ENCODE results near the gene FCER1G.

Gene FCER1G

DNA sequence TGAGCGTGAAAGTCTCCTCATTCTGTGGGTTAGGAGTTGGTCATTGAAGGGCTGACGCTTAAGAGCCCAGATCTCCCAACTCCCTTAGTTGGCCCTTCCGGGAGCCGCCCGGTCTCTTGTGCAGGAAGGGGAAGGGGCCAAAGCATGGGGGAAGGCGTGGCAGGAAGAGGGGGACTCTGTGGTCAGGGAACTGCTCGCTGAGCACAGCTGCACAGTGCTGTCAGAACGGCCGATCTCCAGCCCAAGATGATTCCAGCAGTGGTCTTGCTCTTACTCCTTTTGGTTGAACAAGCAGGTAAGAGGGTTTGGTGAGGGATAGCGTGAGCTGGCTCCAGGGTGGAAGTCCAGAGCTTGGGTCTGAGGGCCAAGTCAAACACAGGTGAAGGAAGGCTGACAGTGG lies at the start of gene FCER1G:
FCER1G (plus strand) TSS at position 220 of the 400 bp plus-strand sequence; CDS start at position 247, 27 bp downstream.
- no peak for DNase-seq (ENCODE audit: low read depth, low spot score)

GRCh38 chr1:161165742-161166668 lies 49.1 kb upstream of the FCER1G start, which contains the start of gene PPOX:
Gene PPOX, plus strand, starts transcription at chr1:161166426. Its CDS starts 422 bp downstream, at chr1:161166848.
- peak; percentile 87 for DNase-seq (ENCODE audit: low read depth, low spot score)

GRCh38 chr1:161166669-161167548 lies 48.2 kb upstream of the FCER1G start:
- DNase-seq (ENCODE audit: low read depth, low spot score) = no peak

GRCh38 chr1:161168906-161169305 lies 46.2 kb upstream of the FCER1G start:
- no peak for DNase-seq (ENCODE audit: low read depth, low spot score)

GRCh38 chr1:161171191-161171590 lies 43.9 kb upstream of the FCER1G start:
- no peak for DNase-seq (ENCODE audit: low read depth, low spot score)

- no peak for DNase-seq (ENCODE audit: low read depth, low spot score)
Measured at GRCh38 chr1:161171696-161172095, 43.4 kb upstream of the FCER1G start.

- DNase-seq (ENCODE audit: low read depth, low spot score) = no peak
Measured at GRCh38 chr1:161172349-161172748, 42.7 kb upstream of the FCER1G start.

DNA sequence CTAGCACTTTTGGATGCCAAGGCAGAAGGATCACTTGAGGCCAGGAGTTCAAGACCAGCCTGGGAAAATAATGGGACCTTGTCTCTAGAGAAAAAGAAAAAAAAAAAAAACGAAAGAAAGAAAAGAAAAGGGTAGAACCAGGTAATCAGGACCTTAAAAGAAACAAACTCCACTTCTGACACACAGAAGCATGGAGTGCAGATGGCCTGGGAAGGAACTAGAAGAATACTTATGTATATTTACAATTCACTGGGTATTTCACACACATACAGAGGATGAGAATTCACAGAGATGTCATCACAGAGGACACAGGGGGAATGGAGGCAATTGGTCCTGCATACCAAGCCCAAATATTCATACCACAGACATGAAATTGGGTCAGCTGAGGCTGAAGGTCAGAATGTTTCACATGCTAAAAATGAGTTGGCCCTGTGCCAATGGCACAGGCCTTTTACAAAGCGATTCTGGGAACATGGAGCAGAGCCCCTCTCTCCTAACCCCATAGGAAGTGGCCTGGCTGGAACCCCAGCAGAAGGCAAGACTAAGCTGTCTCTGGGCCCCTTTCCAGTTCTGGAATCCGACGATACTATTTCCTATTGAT lies 42.2 kb upstream of the FCER1G start:
- no peak for DNase-seq (ENCODE audit: low read depth, low spot score)

DNA sequence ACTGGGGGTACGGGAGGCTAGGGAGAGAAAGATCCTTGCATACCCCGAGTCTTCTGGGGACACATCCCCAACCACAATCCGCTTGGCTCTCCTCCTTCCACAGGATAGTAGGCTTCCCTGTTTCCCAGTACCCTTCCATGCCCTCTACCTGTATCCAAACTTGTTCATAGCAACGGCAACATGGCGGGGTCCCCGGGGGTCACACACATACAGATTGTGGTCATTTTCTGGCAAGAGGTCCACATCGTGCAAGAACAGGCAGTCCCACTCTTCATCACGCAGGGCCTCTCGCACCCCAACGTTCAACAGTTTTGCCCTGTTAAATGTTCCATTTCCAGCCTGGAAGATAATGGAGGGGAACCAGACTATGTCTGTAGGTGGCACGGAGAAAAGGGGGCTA lies 41.4 kb upstream of the FCER1G start:
- no peak for DNase-seq (ENCODE audit: low read depth, low spot score)

DNA sequence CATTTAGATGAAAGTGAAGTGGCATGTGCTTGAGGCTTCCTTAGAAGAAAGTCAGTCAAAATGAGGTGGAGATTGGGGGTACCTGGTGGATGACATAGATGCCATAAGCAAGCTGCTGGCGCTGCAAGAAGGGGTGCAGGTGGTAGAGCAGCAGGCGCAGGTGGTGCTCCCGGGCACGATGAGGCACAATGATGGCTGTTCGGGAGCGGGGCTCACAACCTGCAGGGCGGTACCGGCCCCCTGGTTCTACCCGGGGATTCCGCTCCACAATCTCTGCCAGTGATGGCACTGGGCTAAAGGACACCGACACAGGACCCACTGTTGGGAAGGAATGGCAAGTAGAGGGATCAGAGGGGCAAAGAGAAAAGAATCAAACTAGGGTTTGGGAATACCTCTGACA lies 40.2 kb upstream of the FCER1G start:
- DNase-seq (ENCODE audit: low read depth, low spot score) = no peak

DNA sequence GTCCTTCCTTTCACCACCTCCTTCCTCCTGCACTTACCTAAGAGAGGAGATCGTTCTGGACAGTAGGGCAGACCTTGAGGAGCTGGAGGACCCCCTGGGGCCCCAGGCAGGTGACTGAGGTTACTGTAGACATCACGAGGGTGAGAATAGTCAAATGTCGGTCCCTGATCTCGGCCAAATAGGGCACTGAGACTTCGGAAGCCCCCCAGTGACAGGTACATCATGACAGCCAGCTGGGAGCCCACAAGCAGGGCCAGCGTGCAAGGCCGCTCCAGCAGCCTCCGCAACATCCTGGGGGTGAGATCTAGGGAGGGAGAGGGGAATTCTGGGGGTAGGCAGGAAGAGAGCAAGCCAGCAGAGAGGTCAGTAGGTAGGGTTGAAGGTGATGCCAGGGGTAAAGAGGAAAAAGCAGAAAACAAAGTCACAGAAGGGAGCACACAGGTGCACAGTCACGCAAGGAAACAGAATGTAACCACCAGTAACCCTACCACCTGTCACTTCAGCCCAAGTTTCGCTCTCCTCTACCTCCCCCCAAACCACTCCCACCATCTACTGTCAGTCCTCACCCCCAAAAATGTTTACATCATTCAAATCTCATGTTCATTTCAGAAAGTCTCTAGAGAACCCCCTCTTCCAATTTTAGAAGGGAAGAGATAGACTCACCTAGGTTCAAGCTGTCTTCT lies 39.2 kb upstream of the FCER1G start:
- no peak for DNase-seq (ENCODE audit: low read depth, low spot score)

GRCh38 chr1:161176468-161177111 lies 38.5 kb upstream of the FCER1G start:
- no peak for DNase-seq (ENCODE audit: low read depth, low spot score)

DNA sequence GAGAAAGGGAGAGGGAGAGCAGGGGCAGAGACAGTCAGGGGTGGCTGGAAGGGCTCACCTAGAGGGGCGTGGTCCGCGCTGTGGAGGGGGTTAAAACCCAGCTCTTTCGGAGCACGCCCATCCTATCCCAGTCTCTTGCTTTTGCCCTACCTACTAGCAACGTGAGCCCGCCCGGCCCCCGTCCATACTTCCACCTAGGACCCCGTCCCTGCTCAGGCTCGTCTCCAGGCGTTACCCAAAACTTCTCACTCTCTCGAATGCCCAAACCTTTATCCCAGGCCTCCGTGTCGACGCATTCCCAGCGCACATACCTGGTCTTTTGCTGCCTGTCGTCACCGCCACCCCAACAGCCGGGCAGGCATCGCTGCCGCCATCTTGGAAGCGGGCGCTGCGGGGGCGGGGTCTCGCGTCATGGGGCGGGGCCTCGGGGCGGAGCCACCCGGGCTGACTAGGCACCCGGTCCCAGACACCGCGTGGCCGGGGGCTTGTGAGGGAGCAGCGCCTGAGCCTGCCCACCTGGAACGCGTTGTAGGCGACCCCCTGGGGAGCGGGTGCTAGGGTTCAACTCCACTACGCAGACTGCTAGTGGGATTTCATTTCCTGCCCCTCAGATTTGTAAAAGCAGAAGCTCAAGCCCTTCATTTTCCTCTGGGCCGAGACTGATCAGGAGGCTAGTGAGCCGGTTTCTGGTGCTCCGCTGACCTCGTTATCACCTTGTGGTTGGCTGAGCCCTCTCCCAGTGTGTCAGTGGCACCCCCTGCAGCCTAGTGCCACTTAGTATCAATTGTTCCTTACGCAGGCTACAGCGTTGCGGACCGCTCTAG lies 37.8 kb upstream of the FCER1G start, which contains the start of gene B4GALT3:
B4GALT3 (minus strand) TSS at position 396 of the 824 bp plus-strand sequence. CDS start 1,447 bp downstream, outside the sequence.
- DNase-seq (ENCODE audit: low read depth, low spot score) = peak; percentile 84

- DNase-seq (ENCODE audit: low read depth, low spot score) = no peak
Measured at GRCh38 chr1:161177936-161178244, 37.2 kb upstream of the FCER1G start.

GRCh38 chr1:161179698-161180097 lies 35.4 kb upstream of the FCER1G start:
- no peak for DNase-seq (ENCODE audit: low read depth, low spot score)

DNA sequence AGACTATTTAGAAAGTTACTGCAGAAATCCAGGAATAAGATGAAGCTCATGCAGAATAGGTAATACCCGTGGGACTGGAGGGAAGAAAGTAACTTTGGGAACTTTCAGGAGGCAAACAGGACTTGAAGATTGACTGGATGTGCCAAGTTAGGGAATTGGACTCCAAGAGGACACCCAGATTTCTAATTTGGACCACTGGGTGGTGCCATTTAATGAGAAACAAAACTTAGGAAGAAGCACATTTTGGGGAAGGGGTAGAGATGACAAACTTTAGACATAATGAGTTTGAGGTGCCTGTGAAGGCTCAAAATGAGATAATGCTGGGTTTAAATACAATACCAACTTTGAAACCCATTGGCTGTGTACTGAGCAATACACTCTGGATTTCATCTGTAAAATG lies 34.5 kb upstream of the FCER1G start:
- DNase-seq (ENCODE audit: low read depth, low spot score) = no peak

DNA sequence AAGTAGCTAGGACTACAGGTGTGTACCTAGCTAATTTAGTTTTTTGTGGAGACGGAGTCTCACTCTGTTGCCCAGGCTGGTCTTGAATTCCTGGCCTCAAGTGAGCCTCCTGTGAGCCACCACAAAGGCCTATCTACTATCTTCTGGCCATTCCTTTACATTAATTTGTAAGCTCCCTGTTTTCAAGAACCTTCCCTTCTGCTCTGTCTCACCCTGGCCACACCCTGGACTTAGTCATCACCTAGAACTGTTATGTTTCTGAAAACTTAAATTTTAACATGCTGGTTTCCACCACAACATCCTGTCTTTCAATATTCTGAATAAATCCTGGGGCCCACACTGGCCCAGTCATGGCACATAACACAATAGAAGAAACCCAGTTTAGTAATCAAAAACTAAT lies 32.9 kb upstream of the FCER1G start:
- peak; percentile 46 for DNase-seq (ENCODE audit: low read depth, low spot score)

DNA sequence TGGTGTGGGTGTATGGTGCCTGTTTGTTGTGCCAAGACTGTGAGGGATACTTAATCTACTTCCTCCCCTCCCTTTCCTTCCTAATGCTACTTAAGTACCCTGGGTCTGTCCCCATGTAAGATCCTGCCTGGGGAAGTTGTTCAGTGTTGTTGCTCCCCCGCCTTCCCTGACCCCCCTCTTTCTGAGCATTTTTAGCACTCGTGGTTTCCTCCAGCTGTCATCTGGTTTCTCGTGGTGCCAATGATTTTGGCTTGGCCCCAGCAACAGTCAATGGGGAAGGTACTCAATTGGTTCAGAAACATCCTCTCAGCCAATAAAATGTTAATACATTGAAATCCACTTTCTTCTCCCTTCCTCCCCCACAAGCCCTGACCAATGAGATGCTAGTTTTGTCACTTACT lies 29.8 kb upstream of the FCER1G start:
- DNase-seq (ENCODE audit: low read depth, low spot score) = peak; percentile 62

DNA sequence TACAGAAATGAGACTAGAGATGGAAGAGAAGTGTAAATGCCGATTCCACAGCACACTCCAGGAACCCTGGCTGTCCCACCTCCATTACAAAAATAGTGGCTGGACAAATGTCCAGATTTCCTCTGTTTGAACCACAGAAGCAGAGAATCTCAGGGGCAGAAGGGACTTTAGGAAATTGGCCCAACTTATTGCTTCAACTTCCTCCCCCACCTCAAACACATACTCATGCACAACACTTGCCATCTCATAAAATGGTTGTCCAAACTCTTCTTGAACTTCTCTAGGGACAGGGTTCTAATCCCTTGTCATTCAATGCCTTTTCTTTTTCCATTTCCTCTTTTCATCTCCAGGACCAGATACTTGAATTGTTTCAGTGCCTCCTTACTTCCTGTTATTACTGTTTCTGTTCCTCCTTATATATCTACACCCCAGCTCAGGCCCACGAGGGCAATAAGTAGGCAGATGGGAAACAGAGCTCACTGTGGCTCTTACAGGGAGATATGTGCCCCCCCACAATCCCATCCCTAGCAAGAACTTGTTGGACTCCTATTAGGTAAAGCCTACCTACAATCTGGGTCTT lies 29.3 kb upstream of the FCER1G start:
- DNase-seq (ENCODE audit: low read depth, low spot score) = no peak

DNA sequence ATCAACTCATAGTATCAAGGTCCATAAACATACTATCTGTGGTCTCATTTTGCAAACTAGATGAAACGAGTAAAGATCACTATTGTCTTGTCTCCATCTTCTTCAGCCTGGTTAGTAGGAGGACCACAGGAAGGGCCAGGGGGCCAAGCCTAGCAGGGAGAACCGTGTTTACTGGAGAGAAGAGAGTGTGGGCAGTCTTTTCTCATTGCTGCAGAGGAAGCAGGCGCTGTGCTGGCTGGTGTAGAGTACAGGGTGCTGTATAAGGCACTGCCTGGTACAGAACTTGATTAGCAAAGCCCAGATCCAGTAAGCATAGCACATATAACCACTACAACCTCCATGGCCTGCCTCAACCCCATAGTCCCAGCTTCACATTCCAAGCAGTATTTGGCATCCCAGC lies 27.8 kb upstream of the FCER1G start:
- no peak for DNase-seq (ENCODE audit: low read depth, low spot score)
